Adipose tissue (tissue), 3 donors: ENCODE measurements around the gene ZNF654. TPM values are rescaled to one million over a fixed set of nuclear protein-coding genes. Genes with fewer than 3 reads are reported as not detected.
"Not testable (repeated sequence)": the region's sequence is repeated elsewhere in the genome, so short reads cannot be mapped to it uniquely, and the experiment has no call there.

ENCODE experiments used
- H3K27ac ChIP-seq: one replicate; pipeline ENCODE4 v1.5.1; 2013; ENCODE audit warnings: low read depth, low read length
- WGBS, 3 donors: extraction: QIAGEN DNeasy Blood & Tissue Kit; methylation state at CpG; one replicate each; pipeline ENCODE4 v1.1.7; 2013; 5-methylcytosine and 5-hydroxymethylcytosine counted together
- polyA plus RNA-seq, 3 donors: library from polyadenylated mRNA; stranded (reverse); fragments of 200-250 nt; gene quantifications; one replicate each; pipeline ENCODE4 v1.2.3, GENCODE V29; 2013
- donor health status: healthy with polysubstance abuse.
- donor health status: Bipolar disorder and iron deficiency.
- donor health status: healthy.

ZNF654 gene
- polyA plus RNA-seq, result 1 to 10 TPM; 2.3 to 4.4 (median 4.1) TPM

- peak within 1 kb of the TSS; percentile 71 for H3K27ac ChIP-seq
- 0 to 1% (median 0%) methylated on average over 66 to 76 of the region's 76 CpGs for WGBS, 3 donors
Measured at GRCh38 chr3:88058581-88059379, at the start of gene ZNF654, which contains the start of gene CGGBP1. ZNF654 (plus strand) TSS chr3:88059255; CDS start chr3:88059320, 65 bp downstream. CGGBP1 (minus strand) TSS chr3:88059005; CDS start chr3:88055976, 3,029 bp downstream.

GRCh38 chr3:88010810-88011209, 48.2 kb upstream of the ZNF654 start:
- 80 to 89% (median 81%) methylated on average over 5 of the region's 5 CpGs for WGBS, 3 donors
- H3K27ac ChIP-seq, result no peak overlapping the region

GRCh38 chr3:88013592-88013991, 45.5 kb upstream of the ZNF654 start:
- no peak overlapping the region for H3K27ac ChIP-seq
- 35 to 64% (median 41%) methylated on average over 2 of the region's 2 CpGs for WGBS, 3 donors

- 95 to 97% (median 96%) methylated on average over 24 to 33 of the region's 35 CpGs for WGBS, 3 donors
- H3K27ac ChIP-seq, result not testable (repeated sequence)
Measured at GRCh38 chr3:88015656-88016055, 43.4 kb upstream of the ZNF654 start.

GRCh38 chr3:88019024-88019423, 40.0 kb upstream of the ZNF654 start:
- H3K27ac ChIP-seq, result no peak overlapping the region
- 49 to 74% (median 53%) methylated on average over 2 of the region's 2 CpGs for WGBS, 3 donors

GRCh38 chr3:88025001-88025552, 34.0 kb upstream of the ZNF654 start:
- WGBS, 3 donors, result 53 to 79% (median 77%) methylated on average over 4 of the region's 4 CpGs
- H3K27ac ChIP-seq, result no peak overlapping the region

- no peak overlapping the region for H3K27ac ChIP-seq
- WGBS, 3 donors, result 94 to 100% (median 97%) methylated on average over 2 of the region's 2 CpGs
Measured at GRCh38 chr3:88028876-88029275, 30.2 kb upstream of the ZNF654 start.

- WGBS, 3 donors, result 24 to 53% (median 32%) methylated on average over 3 of the region's 3 CpGs
- no peak overlapping the region for H3K27ac ChIP-seq
Measured at GRCh38 chr3:88030210-88030609, 28.8 kb upstream of the ZNF654 start.

- H3K27ac ChIP-seq, result no peak overlapping the region
- 0 to 6% (median 4%) methylated on average over 1 of the region's 1 CpG for WGBS, 3 donors
Measured at GRCh38 chr3:88031642-88032077, 27.4 kb upstream of the ZNF654 start.

GRCh38 chr3:88032245-88032644, 26.8 kb upstream of the ZNF654 start:
- WGBS, 3 donors, result 20 to 56% (median 25%) methylated on average over 2 of the region's 2 CpGs
- H3K27ac ChIP-seq, result no peak overlapping the region

GRCh38 chr3:88033079-88033478, 26.0 kb upstream of the ZNF654 start:
- H3K27ac ChIP-seq, result no peak overlapping the region
- WGBS, 3 donors, result 64 to 91% (median 67%) methylated on average over 2 of the region's 2 CpGs

GRCh38 chr3:88033808-88034207, 25.2 kb upstream of the ZNF654 start:
- no peak overlapping the region for H3K27ac ChIP-seq
- WGBS, 3 donors, result 31 to 42% (median 41%) methylated on average over 2 of the region's 2 CpGs

GRCh38 chr3:88034491-88035275, 24.4 kb upstream of the ZNF654 start:
- H3K27ac ChIP-seq, result no peak overlapping the region
- WGBS, 3 donors, result 73 to 82% (median 76%) methylated on average over 8 of the region's 8 CpGs

- 83 to 96% (median 85%) methylated on average over 5 of the region's 5 CpGs for WGBS, 3 donors
- H3K27ac ChIP-seq, result no peak overlapping the region
Measured at GRCh38 chr3:88036221-88036620, 22.8 kb upstream of the ZNF654 start.

GRCh38 chr3:88038566-88038965, 20.5 kb upstream of the ZNF654 start:
- H3K27ac ChIP-seq, result no peak overlapping the region
- WGBS, 3 donors, result 35 to 63% (median 41%) methylated on average over 2 of the region's 2 CpGs

GRCh38 chr3:88040529-88040928, 18.5 kb upstream of the ZNF654 start:
- 89 to 93% (median 92%) methylated on average over 4 of the region's 4 CpGs for WGBS, 3 donors

GRCh38 chr3:88041005-88041404, 18.1 kb upstream of the ZNF654 start:
- no peak overlapping the region for H3K27ac ChIP-seq
- WGBS, 3 donors, result 95 to 98% (median 96%) methylated on average over 3 of the region's 3 CpGs

More at GRCh38 chr3:88040529-88040928, 18.5 kb upstream of the ZNF654 start:
- no peak overlapping the region for H3K27ac ChIP-seq

- WGBS, 3 donors, result 21 to 45% (median 25%) methylated on average over 1 of the region's 1 CpG
- no peak overlapping the region for H3K27ac ChIP-seq
Measured at GRCh38 chr3:88044411-88044810, 14.6 kb upstream of the ZNF654 start.

GRCh38 chr3:88046766-88047165, 12.3 kb upstream of the ZNF654 start:
- WGBS, 3 donors, result 84 to 89% (median 84%) methylated on average over 5 of the region's 5 CpGs
- H3K27ac ChIP-seq, result no peak overlapping the region
